Hepatocyte (in vitro differentiated cells): Measurements from ENCODE around the gene ABCC3.

Experiments
- EZH2 ChIP-seq: fragments of 200-600 bp; sonication (generic); IDR thresholded peaks from 2 replicates; pipeline ENCODE4 v1.6.1; 2016; ENCODE audit warnings: antibody characterized with exemption, mild to moderate bottlenecking, borderline replicate concordance
- EZH2phosphoT487 ChIP-seq: fragments of 200-600 bp; sonication (generic); IDR thresholded peaks from one replicate; pipeline ENCODE4 v1.6.1; 2018; ENCODE audit warnings: antibody characterized with exemption, mild to moderate bottlenecking, low read depth, moderate library complexity; ENCODE audit not compliant: unreplicated experiment, severe bottlenecking
- TF ChIP-seq, protein P1 (sequence below): fragments of 200-600 bp; sonication (generic); IDR thresholded peaks from 2 replicates; pipeline ENCODE4 v1.5.1; 2016; ENCODE audit warnings: antibody characterized with exemption, mild to moderate bottlenecking; ENCODE audit not compliant: poor library complexity

DNA sequence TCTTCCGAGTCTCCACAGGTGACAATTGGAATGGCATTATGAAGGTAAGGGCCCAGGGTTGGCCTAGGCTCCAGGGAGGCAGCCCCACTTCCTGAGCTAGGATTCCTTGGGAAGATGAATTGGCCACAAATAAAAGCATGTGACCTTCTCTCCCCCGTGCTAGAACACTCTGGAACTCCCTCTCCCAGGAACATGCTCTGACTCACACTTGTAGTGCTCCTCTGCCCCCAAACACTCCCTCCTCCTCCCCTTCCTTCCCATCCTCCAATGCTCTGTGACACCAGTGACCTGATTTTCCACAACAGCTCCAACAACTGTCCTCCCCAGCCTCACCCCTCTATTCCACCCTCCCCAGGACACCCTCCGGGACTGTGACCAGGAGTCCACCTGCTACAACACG lies 16.4 kb upstream of the ABCC3 start:
- TF ChIP-seq, protein P1, sequence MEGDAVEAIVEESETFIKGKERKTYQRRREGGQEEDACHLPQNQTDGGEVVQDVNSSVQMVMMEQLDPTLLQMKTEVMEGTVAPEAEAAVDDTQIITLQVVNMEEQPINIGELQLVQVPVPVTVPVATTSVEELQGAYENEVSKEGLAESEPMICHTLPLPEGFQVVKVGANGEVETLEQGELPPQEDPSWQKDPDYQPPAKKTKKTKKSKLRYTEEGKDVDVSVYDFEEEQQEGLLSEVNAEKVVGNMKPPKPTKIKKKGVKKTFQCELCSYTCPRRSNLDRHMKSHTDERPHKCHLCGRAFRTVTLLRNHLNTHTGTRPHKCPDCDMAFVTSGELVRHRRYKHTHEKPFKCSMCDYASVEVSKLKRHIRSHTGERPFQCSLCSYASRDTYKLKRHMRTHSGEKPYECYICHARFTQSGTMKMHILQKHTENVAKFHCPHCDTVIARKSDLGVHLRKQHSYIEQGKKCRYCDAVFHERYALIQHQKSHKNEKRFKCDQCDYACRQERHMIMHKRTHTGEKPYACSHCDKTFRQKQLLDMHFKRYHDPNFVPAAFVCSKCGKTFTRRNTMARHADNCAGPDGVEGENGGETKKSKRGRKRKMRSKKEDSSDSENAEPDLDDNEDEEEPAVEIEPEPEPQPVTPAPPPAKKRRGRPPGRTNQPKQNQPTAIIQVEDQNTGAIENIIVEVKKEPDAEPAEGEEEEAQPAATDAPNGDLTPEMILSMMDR = no peak
- TF ChIP-seq EZH2phosphoT487 (no peak), EZH2 (no peak)
